SK-N-SH treated with all-trans-retinoic acid at 6 μM for 48 hours (cell line): ENCODE measurements around the gene PGC.
A peak's percentile ranks its signal among the peaks of the same experiment; 100 is the strongest.

Experiments
- ATAC-seq: fragments of 200-7000 bp; cut with Tn5 transposase; 3 replicates; pipeline ENCODE4 v1.9.1; 2020; ENCODE audit warnings: mild to moderate bottlenecking, moderate library complexity
- ARNTL ChIP-seq: fragments of 450-650 bp; formaldehyde crosslinking; IDR thresholded peaks from 2 replicates; pipeline ENCODE4 v1.5.0; 2020; ENCODE audit warnings: low read depth, mild to moderate bottlenecking, moderate library complexity, borderline replicate concordance
- BACH2 ChIP-seq: fragments of 250-450 bp; sonication (Bioruptor Pico); IDR thresholded peaks from 2 replicates; pipeline ENCODE4 v1.9.0; 2021; ENCODE audit warnings: mild to moderate bottlenecking, borderline replicate concordance
- CREB5 ChIP-seq: fragments of 250-450 bp; sonication (Bioruptor Pico); IDR thresholded peaks from 2 replicates; pipeline ENCODE4 v1.5.1; 2020; ENCODE audit warnings: low read depth, mild to moderate bottlenecking, moderate library complexity
- CSDC2 ChIP-seq: fragments of 250-450 bp; sonication (Bioruptor Pico); IDR thresholded peaks from 2 replicates; pipeline ENCODE4 v1.5.0; 2020; ENCODE audit warnings: mild to moderate bottlenecking, moderate library complexity
- ESRRG ChIP-seq: fragments of 250-450 bp; sonication (Bioruptor Pico); IDR thresholded peaks from 2 replicates; pipeline ENCODE4 v1.6.1; 2021; ENCODE audit warnings: mild to moderate bottlenecking
- GLIS3 ChIP-seq: fragments of 250-450 bp; sonication (Bioruptor Pico); IDR thresholded peaks from 2 replicates; pipeline ENCODE4 v1.5.0; 2020; ENCODE audit warnings: mild to moderate bottlenecking, moderate library complexity
- ISL1 ChIP-seq: fragments of 250-450 bp; sonication (Bioruptor Pico); IDR thresholded peaks from 2 replicates; pipeline ENCODE4 v2.1.2; 2022; ENCODE audit warnings: mild to moderate bottlenecking, moderate library complexity
- OSR1 ChIP-seq: fragments of 250-450 bp; sonication (Bioruptor Pico); IDR thresholded peaks from 2 replicates; pipeline ENCODE4 v1.8.0; 2022; ENCODE audit warnings: moderate library complexity, mild to moderate bottlenecking, inconsistent platforms
- PATZ1 ChIP-seq: fragments of 250-450 bp; sonication (Bioruptor Pico); IDR thresholded peaks from 2 replicates; pipeline ENCODE4 v1.8.0; 2020; ENCODE audit warnings: mild to moderate bottlenecking, moderate library complexity, borderline replicate concordance
- PPARA ChIP-seq: fragments of 250-450 bp; sonication (Bioruptor Pico); IDR thresholded peaks from 2 replicates; pipeline ENCODE4 v1.5.0; 2020; ENCODE audit warnings: mild to moderate bottlenecking, borderline replicate concordance
- RARB ChIP-seq: fragments of 250-450 bp; sonication (Bioruptor Pico); IDR thresholded peaks from 2 replicates; pipeline ENCODE4 v1.8.0; 2021; ENCODE audit warnings: mild to moderate bottlenecking, moderate library complexity
- SNAI2 ChIP-seq: fragments of 250-450 bp; sonication (Bioruptor Pico); IDR thresholded peaks from 2 replicates; pipeline ENCODE4 v1.5.0; 2020; ENCODE audit warnings: mild to moderate bottlenecking, moderate library complexity
- TCF4 ChIP-seq: fragments of 250-450 bp; sonication (Bioruptor Pico); IDR thresholded peaks from 2 replicates; pipeline ENCODE4 v1.8.0; 2021; ENCODE audit warnings: mild to moderate bottlenecking, moderate library complexity, borderline replicate concordance
- TOX ChIP-seq: fragments of 250-450 bp; sonication (Bioruptor Pico); IDR thresholded peaks from 2 replicates; pipeline ENCODE4 v1.8.0; 2021; ENCODE audit warnings: mild to moderate bottlenecking, moderate library complexity, borderline replicate concordance
- TSHZ2 ChIP-seq: fragments of 250-450 bp; sonication (Bioruptor Pico); IDR thresholded peaks from 2 replicates; pipeline ENCODE4 v1.5.0; 2020; ENCODE audit warnings: mild to moderate bottlenecking, moderate library complexity
- ZC3H10 ChIP-seq: fragments of 250-450 bp; sonication (Bioruptor Pico); IDR thresholded peaks from 2 replicates; pipeline ENCODE4 v1.5.1; 2021; ENCODE audit warnings: mild to moderate bottlenecking, moderate library complexity
- ZFP3 ChIP-seq: fragments of 250-450 bp; sonication (Bioruptor Pico); IDR thresholded peaks from 2 replicates; pipeline ENCODE4 v1.5.0; 2020; ENCODE audit warnings: mild to moderate bottlenecking, moderate library complexity
- ZFP30 ChIP-seq: fragments of 450-650 bp; formaldehyde crosslinking; IDR thresholded peaks from 2 replicates; pipeline ENCODE4 v1.5.0; 2022; ENCODE audit warnings: mild to moderate bottlenecking, moderate library complexity
- ZNF565 ChIP-seq: fragments of 450-650 bp; formaldehyde crosslinking; conservative IDR thresholded peaks from 2 replicates; pipeline ENCODE4 v1.5.0; 2020; ENCODE audit warnings: low read depth, mild to moderate bottlenecking, moderate library complexity
- ZNF70 ChIP-seq: fragments of 450-650 bp; formaldehyde crosslinking; IDR thresholded peaks from 2 replicates; pipeline ENCODE4 v1.5.0; 2020; ENCODE audit warnings: mild to moderate bottlenecking, moderate library complexity
- ZNF8 ChIP-seq: fragments of 450-650 bp; formaldehyde crosslinking; IDR thresholded peaks from 2 replicates; pipeline ENCODE4 v1.5.0; 2020; ENCODE audit warnings: mild to moderate bottlenecking, moderate library complexity
- TF ChIP-seq, protein P1 (sequence below): fragments of 250-450 bp; sonication (Bioruptor Pico); IDR thresholded peaks from 2 replicates; pipeline ENCODE4 v1.5.1; 2021; ENCODE audit warnings: mild to moderate bottlenecking, moderate library complexity

Gene PGC

GRCh38 chr6:41779788-41780550 is 32.8 kb upstream of the PGC start, which contains the start of gene FRS3:
Gene FRS3 (minus strand): TSS chr6:41779900. CDS start chr6:41776987, 2,913 bp downstream.
- ATAC-seq = peak; percentile 91
- no peak for TF ChIP-seq ARNTL (CRISPR knock-in tag)
- TF ChIP-seq CREB5 (CRISPR knock-in tag) = no peak
- TF ChIP-seq ZFP3 (CRISPR knock-in tag) = no peak
- TF ChIP-seq, protein P1, sequence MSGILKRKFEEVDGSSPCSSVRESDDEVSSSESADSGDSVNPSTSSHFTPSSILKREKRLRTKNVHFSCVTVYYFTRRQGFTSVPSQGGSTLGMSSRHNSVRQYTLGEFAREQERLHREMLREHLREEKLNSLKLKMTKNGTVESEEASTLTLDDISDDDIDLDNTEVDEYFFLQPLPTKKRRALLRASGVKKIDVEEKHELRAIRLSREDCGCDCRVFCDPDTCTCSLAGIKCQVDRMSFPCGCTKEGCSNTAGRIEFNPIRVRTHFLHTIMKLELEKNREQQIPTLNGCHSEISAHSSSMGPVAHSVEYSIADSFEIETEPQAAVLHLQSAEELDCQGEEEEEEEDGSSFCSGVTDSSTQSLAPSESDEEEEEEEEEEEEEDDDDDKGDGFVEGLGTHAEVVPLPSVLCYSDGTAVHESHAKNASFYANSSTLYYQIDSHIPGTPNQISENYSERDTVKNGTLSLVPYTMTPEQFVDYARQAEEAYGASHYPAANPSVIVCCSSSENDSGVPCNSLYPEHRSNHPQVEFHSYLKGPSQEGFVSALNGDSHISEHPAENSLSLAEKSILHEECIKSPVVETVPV (CRISPR knock-in tag) = no peak
- no peak for TF ChIP-seq RARB (CRISPR knock-in tag)
- no peak for TF ChIP-seq ISL1
- no peak for TF ChIP-seq PPARA (CRISPR knock-in tag)
- TF ChIP-seq ZC3H10 (CRISPR knock-in tag) = no peak
- no peak for TF ChIP-seq ESRRG
- no peak for TF ChIP-seq SNAI2 (CRISPR knock-in tag)
- no peak for TF ChIP-seq TCF4 (CRISPR knock-in tag)
- TF ChIP-seq ZNF70 = no peak
- no peak for TF ChIP-seq BACH2 (CRISPR knock-in tag)
- no peak for TF ChIP-seq OSR1
- no peak for TF ChIP-seq PATZ1 (CRISPR knock-in tag)
- no peak; the same call in 1 of the 2 replicates for TF ChIP-seq TSHZ2 (CRISPR knock-in tag)
- no peak for TF ChIP-seq GLIS3
- TF ChIP-seq ZFP30 (CRISPR knock-in tag) = no peak
- TF ChIP-seq CSDC2 (CRISPR knock-in tag) = no peak
- TF ChIP-seq ZNF565 (CRISPR knock-in tag) = no peak

DNA sequence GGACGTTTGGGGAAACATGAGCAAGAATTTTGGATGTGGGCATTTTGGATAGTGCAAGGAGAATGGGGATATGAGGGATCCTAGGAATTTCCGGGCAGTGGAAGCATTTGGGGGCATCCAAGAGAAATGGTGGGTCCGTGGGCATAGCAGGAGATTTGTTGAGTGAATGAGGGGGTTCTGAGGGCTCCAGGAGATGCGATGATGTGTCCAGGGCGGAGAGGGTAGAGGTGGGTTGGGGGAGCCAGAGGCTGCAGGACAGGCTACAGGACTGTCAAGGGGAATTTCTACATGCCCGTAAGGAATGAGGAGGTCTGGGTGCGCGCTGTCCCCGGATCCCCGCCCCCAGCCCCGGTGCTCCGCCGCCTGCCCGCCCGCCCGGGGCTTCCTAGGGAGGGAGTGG is 32.1 kb upstream of the PGC start:
- TF ChIP-seq ESRRG = no peak
- no peak for TF ChIP-seq TOX (CRISPR knock-in tag)
- TF ChIP-seq RARB (CRISPR knock-in tag) = no peak
- no peak for ATAC-seq

GRCh38 chr6:41778895-41779294 is 31.7 kb upstream of the PGC start:
- TF ChIP-seq SNAI2 (CRISPR knock-in tag) = no peak
- TF ChIP-seq ZNF8 (CRISPR knock-in tag) = no peak
- TF ChIP-seq PPARA (CRISPR knock-in tag) = no peak
- TF ChIP-seq ESRRG = no peak
- no peak for TF ChIP-seq CSDC2 (CRISPR knock-in tag)
- TF ChIP-seq ISL1 = no peak
- no peak for TF ChIP-seq TOX (CRISPR knock-in tag)
- no peak for TF ChIP-seq BACH2 (CRISPR knock-in tag)
- TF ChIP-seq ZNF565 (CRISPR knock-in tag) = no peak
- no peak for TF ChIP-seq CREB5 (CRISPR knock-in tag)
- TF ChIP-seq ZNF70 = no peak
- no peak for ATAC-seq
